IMR-90 (cell line): ENCODE data around the gene SLCO3A1. TPM values are rescaled to one million over a fixed set of nuclear protein-coding genes. Genes with fewer than 3 reads are reported as not detected.

ENCODE experiments used
- ATAC-seq: fragments of 200-7000 bp; cut with Tn5 transposase; 2 replicates; pipeline ENCODE4 v1.9.1; 2020; ENCODE audit warnings: low read depth, mild to moderate bottlenecking, moderate library complexity
- BruUV-seq: library from RNA; stranded (reverse); fragments of 400-500 nt; replicated peaks from 2 replicates; lab custom pipeline; 2021; lab: Mats Ljungman, UMichigan
- CTCF ChIA-PET: fragments of 300-600 bp; formaldehyde crosslinking; extraction: SDS; loops from one replicate; lab custom pipeline; 2021; ENCODE audit warnings: antibody characterized with exemption; lab: Yijun Ruan, JAX
- POLR2A ChIA-PET: fragments of 300-600 bp; sonication (Branson Sonifier 250); formaldehyde crosslinking; loops from one replicate; lab custom pipeline; 2022; ENCODE audit warnings: antibody characterized with exemption; ENCODE audit not compliant: unreplicated experiment; lab: Charles Lee
- DNase-seq: peaks from one replicate; pipeline ENCODE4 v3.0.0; 2013
- H2AFZ ChIP-seq: replicated peaks from 2 replicates; pipeline ENCODE3; 2013; ENCODE audit warnings: low read length, mild to moderate bottlenecking; ENCODE audit not compliant: poor library complexity
- H2AK5ac ChIP-seq: 2 replicates; pipeline ENCODE4 v1.6.1; 2013; ENCODE audit warnings: low read depth, low read length, inconsistent platforms
- H2AK9ac ChIP-seq: replicated peaks from 2 replicates; pipeline ENCODE3; 2013; ENCODE audit warnings: mild to moderate bottlenecking, low read depth, low read length, moderate library complexity; ENCODE audit not compliant: poor library complexity
- H2BK120ac ChIP-seq: 2 replicates; pipeline ENCODE4 v1.6.1; 2013; ENCODE audit warnings: low read depth, low read length, inconsistent platforms
- H2BK15ac ChIP-seq: 3 replicates; pipeline ENCODE4 v1.6.1; 2013; ENCODE audit warnings: low read depth, low read length, inconsistent platforms
- H2BK20ac ChIP-seq: 2 replicates; pipeline ENCODE4 v1.6.1; 2013; ENCODE audit warnings: low read depth, mild to moderate bottlenecking, inconsistent platforms, low read length, moderate library complexity
- H2BK5ac ChIP-seq: 2 replicates; pipeline ENCODE4 v1.6.1; 2013; ENCODE audit warnings: mild to moderate bottlenecking, low read depth, low read length, inconsistent platforms; ENCODE audit not compliant: poor library complexity, severe bottlenecking
- H3K14ac ChIP-seq: replicated peaks from 2 replicates; pipeline ENCODE4 v1.6.1; 2013; ENCODE audit warnings: low read depth, low read length, inconsistent platforms
- H3K18ac ChIP-seq: 2 replicates; pipeline ENCODE4 v1.6.1; 2013; ENCODE audit warnings: low read depth, low read length, control low read depth
- H3K23ac ChIP-seq: 2 replicates; pipeline ENCODE4 v1.6.1; 2013; ENCODE audit warnings: low read depth, low read length, inconsistent platforms
- H3K27ac ChIP-seq: 2 replicates; pipeline ENCODE4 v1.5.1; 2013; ENCODE audit warnings: mild to moderate bottlenecking, control low read depth, low read length; ENCODE audit not compliant: insufficient read depth
- H3K27me3 ChIP-seq: 2 replicates; pipeline ENCODE4 v1.6.1; 2013; ENCODE audit warnings: low read length; ENCODE audit not compliant: control insufficient read depth, insufficient read depth
- H3K36me3 ChIP-seq: 2 replicates; pipeline ENCODE4 v1.6.1; 2013; ENCODE audit warnings: low read length, mixed read lengths; ENCODE audit not compliant: control insufficient read depth, insufficient read depth
- H3K4ac ChIP-seq: 2 replicates; pipeline ENCODE4 v1.6.1; 2013; ENCODE audit warnings: low read depth, low read length, inconsistent platforms
- H3K4me1 ChIP-seq: 2 replicates; pipeline ENCODE4 v1.6.1; 2013; ENCODE audit warnings: low read length, mixed read lengths; ENCODE audit not compliant: control insufficient read depth, insufficient read depth
- H3K4me2 ChIP-seq: 2 replicates; pipeline ENCODE4 v1.6.1; 2013; ENCODE audit warnings: low read depth, mild to moderate bottlenecking, control low read depth, low read length, moderate library complexity
- H3K4me3 ChIP-seq: 2 replicates; pipeline ENCODE4 v1.5.1; 2013; ENCODE audit warnings: low read depth, mild to moderate bottlenecking, control low read depth, low read length, moderate library complexity; ENCODE audit not compliant: insufficient read depth
- H3K56ac ChIP-seq: 2 replicates; pipeline ENCODE4 v1.6.1; 2013; ENCODE audit warnings: low read length, inconsistent platforms; ENCODE audit not compliant: insufficient read depth; ENCODE audit errors: extremely low read depth
- H3K79me1 ChIP-seq, 2 experiments: 2 replicates each; pipeline ENCODE4 v1.6.1; 2013; ENCODE audit warnings: low read length in 2 of 2, inconsistent platforms in 1 of 2, low read depth in 1 of 2
- H3K9ac ChIP-seq: 2 replicates; pipeline ENCODE4 v1.6.1; 2013; ENCODE audit warnings: low read depth, low read length, control low read depth
- H3K9me1 ChIP-seq: 2 replicates; pipeline ENCODE4 v1.6.1; 2013; ENCODE audit warnings: low read length, inconsistent platforms; ENCODE audit not compliant: insufficient read depth
- H3K9me3 ChIP-seq: 2 replicates; pipeline ENCODE4 v1.6.1; 2013; ENCODE audit warnings: low read length; ENCODE audit not compliant: control insufficient read depth, insufficient read depth
- H4K20me1 ChIP-seq: 2 replicates; pipeline ENCODE4 v1.6.1; 2013; ENCODE audit warnings: low read length, inconsistent platforms; ENCODE audit not compliant: insufficient read depth
- H4K5ac ChIP-seq: 2 replicates; pipeline ENCODE4 v1.6.1; 2013; ENCODE audit warnings: mild to moderate bottlenecking, low read depth, low read length, control low read depth
- H4K8ac ChIP-seq, 2 experiments: 2 replicates each; pipeline ENCODE4 v1.6.1; 2013; ENCODE audit warnings: low read depth in 2 of 2, low read length in 2 of 2, control low read depth in 1 of 2, inconsistent platforms in 1 of 2
- H4K91ac ChIP-seq: 2 replicates; pipeline ENCODE4 v1.6.1; 2013; ENCODE audit warnings: low read depth, low read length, inconsistent platforms; ENCODE audit not compliant: insufficient read depth
- FOS ChIP-seq: fragments of 150-350 bp; IDR thresholded peaks from 2 replicates; pipeline ENCODE4 v1.6.1; 2016; ENCODE audit warnings: low read depth, low read length
- WGBS, 2 experiments: methylation state at CpG; one replicate each; pipeline versions ENCODE4 v1.1.5 to v1.1.7; 2013; ENCODE audit warnings: missing lambda C conversion rate in 2 of 2; ENCODE audit not compliant: insufficient read length in 1 of 2; ENCODE audit errors: extremely low coverage in 2 of 2; 5-methylcytosine and 5-hydroxymethylcytosine counted together
- dilution Hi-C: fragments of 300-500 bp; cut with HindIII; formaldehyde crosslinking; loops from one replicate; pipeline ENCODE4 v1.14.3; 2018; ENCODE audit warnings: low sequenced_read_pairs; ENCODE audit not compliant: unreplicated experiment
- in situ Hi-C: fragments of 300-500 bp; cut with MboI; formaldehyde crosslinking; loops from 3 replicates; pipeline ENCODE4 v1.14.3; 2019; ENCODE audit warnings: low sequenced_read_pairs, inconsistent platforms, mixed read lengths
- intact Hi-C: fragments of 100-400 bp; cut with micrococcal nuclease; formaldehyde crosslinking; loops from 2 replicates; pipeline ENCODE4 v1.10.0; 2022
- polyA plus RNA-seq, 3 experiments: library from polyadenylated mRNA; depleted of rRNA; stranded (reverse); fragments of >200 nt; gene quantifications; 2 replicates each; pipeline ENCODE4 v1.2.3, GENCODE V29; 2012; ENCODE audit warnings: low replicate concordance in 1 of 3
- total RNA-seq: library from RNA; depleted of rRNA; stranded (reverse); fragments of >200 nt; gene quantifications from 2 replicates; pipeline ENCODE4 v1.2.3, GENCODE V29; 2012

The SLCO3A1 gene
- total and polyA plus RNA-seq, 2 of the 4 experiments (the other 2 are of a cell fraction) = 4.7 to 8.1 TPM

- H2BK20ac ChIP-seq = no peak overlapping the region
- intact Hi-C loops (no loop called here), in situ Hi-C loops (no loop called here), dilution Hi-C loops (no loop called here)
- H3K9me1 ChIP-seq = no peaks in the 10 kb centered on the region
- no peak overlapping the region for H2AFZ ChIP-seq
- H3K4me1 ChIP-seq = peaks cover 2% of the 10 kb centered on the region; the same call in 1 of the 2 replicates
- H3K4me3 ChIP-seq = no peak overlapping the region
- no peaks in the 10 kb centered on the region for H3K27me3 ChIP-seq
- no peak overlapping the region for H2BK120ac ChIP-seq
- no peak overlapping the region for H3K18ac ChIP-seq
- H2BK15ac ChIP-seq = no peak overlapping the region
- TF ChIP-seq FOS = no peak
- CTCF ChIA-PET = no interaction called here
- H4K5ac ChIP-seq = no peak overlapping the region
- no peak overlapping the region for H3K27ac ChIP-seq
- H3K23ac ChIP-seq = no peak overlapping the region
- H3K9ac ChIP-seq = no peak overlapping the region
- no peaks in the 10 kb centered on the region for H3K79me1 ChIP-seq
- 100% methylated on average over 2 of the region's 7 CpGs; no CpG with 5 or more reads in 1 of the 2 experiments for WGBS, 2 experiments
- no peak overlapping the region for H4K8ac ChIP-seq
- no peak overlapping the region for H3K14ac ChIP-seq
- no peaks in the 10 kb centered on the region for H4K20me1 ChIP-seq
- POLR2A ChIA-PET = no interaction called here
- H4K91ac ChIP-seq = no peak overlapping the region
- DNase-seq = no peak
- no TSS peak for BruUV-seq
- H3K56ac ChIP-seq = no peak overlapping the region
- no peak overlapping the region for H2AK5ac ChIP-seq
- no peak overlapping the region for H3K4me2 ChIP-seq
- H2BK5ac ChIP-seq = no peak overlapping the region
- H3K36me3 ChIP-seq = no peaks in the 10 kb centered on the region
- ATAC-seq = no peak
- H3K4ac ChIP-seq = no peak overlapping the region
- no peak overlapping the region for H2AK9ac ChIP-seq
- H3K9me3 ChIP-seq = no peaks in the 10 kb centered on the region
Measured at GRCh38 chr15:92167451-92167850, 313.9 kb downstream of the SLCO3A1 start.
